Eye (tissue), 1 donor: ENCODE measurements around the gene STK17A.
"Not testable (repeated sequence)": the region's sequence is repeated elsewhere in the genome, so short reads cannot be mapped to it uniquely, and the experiment has no call there.

Experiments
- DNase-seq: peaks from one replicate; pipeline ENCODE4 v3.0.0-alpha.2; 2015

The STK17A gene

DNA sequence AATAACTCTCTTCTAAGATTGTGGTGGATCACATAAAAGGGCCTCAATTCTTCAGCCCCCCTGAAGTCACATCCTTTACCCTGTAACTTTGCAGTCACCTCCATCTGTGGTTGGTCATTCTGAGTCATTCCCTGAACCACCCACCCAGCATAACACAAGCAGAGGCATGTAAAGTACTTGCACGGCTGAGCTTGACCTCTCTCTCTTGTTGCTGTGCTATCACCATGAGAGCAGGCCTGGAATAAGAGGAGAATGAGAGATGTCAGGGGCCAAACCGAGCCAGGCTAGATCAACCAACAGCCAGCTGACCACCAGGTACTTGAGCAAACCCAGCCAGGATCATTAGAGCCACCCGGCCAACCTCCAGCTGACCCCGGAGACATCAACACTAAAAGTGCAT is 13.5 kb upstream of the STK17A start:
- no peak for DNase-seq

GRCh38 chr7:43570688-43571365 is 12.1 kb upstream of the STK17A start:
- no peak for DNase-seq

DNA sequence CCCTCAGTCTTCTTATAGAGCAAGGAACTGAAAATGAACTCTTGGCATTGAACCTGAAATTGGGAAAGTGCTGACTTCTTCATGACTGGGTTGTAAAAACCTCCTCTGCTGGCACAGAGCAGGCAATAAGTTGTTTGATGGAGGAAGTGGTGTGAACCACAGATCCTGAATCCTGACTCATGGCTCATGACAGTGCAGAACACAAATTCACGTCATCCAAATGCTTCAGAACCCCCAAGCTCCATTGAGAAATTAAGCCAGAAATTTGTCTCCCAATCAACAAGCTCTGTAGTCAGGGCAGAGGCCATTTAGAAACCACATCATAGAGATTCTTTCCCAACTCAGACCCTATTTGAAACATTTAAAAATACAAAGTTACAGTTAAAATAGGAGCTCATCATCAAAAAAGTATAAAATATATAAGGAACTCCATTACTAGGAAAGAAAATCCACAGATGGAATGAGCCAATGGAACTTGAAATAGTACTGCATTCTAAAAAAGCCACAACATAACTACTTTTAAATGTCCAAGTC is 10.3 kb upstream of the STK17A start:
- DNase-seq, result no peak

DNA sequence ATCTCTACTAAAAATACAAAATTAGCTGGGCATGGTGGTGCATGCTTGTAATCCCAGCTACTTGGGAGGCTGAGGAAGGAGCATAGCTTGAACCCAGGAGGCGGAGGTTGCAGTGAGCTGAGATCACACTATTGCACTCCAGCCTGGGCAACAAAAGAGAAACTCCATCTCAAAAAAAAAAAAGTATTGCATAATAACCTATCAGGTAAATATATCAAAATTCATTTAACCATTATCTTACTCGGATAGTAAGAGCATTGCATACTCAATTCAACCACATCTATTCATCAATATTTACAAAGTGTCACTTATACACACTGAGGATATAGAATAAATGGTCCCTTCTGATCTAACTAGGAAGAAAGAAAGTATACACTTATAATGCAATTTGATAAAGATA is 9.1 kb upstream of the STK17A start:
- DNase-seq, result not testable (repeated sequence)

DNA sequence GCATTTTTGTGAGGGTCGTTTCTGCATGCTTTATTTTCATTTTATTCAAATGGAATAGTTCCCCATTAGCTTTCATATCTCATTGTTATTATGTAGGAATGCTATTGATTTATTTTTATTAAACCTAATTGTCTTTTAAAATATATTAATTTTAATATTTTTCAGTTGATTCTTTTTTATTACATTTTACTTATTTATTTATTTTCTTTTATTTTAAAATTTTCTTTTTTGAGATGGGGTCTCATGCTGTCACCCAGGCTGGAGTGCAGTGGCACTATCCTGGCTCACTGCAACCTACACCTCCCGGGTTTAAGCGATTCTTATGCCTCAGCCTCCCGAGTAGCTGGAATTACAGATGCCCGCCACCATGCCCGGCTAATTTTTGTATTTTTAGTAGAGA is 7.4 kb upstream of the STK17A start:
- DNase-seq, result no peak

DNA sequence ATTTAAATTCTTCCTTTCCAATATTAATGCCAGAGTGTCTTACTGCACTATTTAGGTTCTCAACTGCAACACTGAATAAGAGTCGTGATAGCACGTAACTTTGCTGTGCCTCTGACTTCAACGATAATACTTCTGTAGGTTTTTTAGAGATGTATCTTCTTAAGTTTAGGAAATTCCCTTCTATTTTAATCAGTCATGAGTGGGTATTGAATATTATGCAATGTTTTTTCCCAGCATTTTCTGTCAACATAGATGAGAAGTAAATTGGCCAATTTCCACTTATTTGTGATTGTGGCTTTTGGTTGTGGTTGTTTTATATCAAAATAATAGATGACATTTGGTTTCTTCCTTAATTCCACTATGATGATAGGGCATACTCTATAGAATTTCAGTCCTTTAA is 6.7 kb upstream of the STK17A start:
- DNase-seq, result no peak

DNA sequence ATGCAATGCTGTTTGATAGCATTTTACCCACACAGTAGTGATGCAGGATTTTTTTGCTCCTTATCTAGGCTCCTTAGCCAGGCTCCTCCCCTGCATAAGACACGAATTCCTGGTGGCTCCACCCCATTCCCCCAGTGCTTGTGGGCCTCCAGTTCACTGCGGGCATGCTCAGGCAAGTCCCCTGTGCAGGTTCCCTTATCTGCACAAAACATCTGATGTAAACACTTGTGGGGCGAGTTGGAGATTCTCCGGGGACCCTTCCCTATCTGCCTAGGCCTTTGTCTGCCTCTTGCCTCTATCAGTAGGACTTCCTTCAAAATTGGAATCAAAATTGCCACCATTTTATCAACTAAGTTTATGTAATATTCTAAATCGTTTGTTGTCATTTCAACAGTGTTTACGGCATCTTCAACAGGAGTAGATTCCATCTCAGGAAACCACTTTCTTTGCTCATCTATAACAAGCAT is 5.4 kb upstream of the STK17A start:
- DNase-seq, result no peak

- peak; percentile 86 for DNase-seq
Observed at GRCh38 chr7:43583424-43584194, 701 bp downstream of the STK17A start.

GRCh38 chr7:43584195-43584586 is 1.3 kb downstream of the STK17A start:
- DNase-seq, result peak; percentile 41

- not testable (repeated sequence) for DNase-seq
Observed at GRCh38 chr7:43584733-43585132, 1.8 kb downstream of the STK17A start.

GRCh38 chr7:43585562-43585961 is 2.7 kb downstream of the STK17A start:
- DNase-seq, result no peak

- DNase-seq, result no peak
Observed at GRCh38 chr7:43586251-43586900, 3.5 kb downstream of the STK17A start.

- DNase-seq, result no peak
Observed at GRCh38 chr7:43588477-43589132, 5.7 kb downstream of the STK17A start.

DNA sequence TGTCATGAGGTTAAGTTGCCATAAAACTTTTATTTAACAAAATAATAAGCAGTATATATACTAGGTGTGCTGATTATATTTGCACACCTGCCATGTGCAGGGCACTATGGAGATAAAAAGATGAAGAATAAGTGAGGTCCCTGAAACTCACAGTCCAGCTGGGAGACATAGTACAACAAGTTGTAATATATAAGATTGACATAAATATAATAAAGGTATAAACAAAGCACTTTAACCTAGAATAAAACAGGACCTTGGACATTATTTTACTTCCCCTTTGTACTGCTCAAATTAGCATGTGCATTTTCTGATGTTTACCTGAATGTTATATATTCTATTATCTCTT is 6.2 kb downstream of the STK17A start:
- DNase-seq, result no peak

- no peak for DNase-seq
Observed at GRCh38 chr7:43589728-43590127, 6.8 kb downstream of the STK17A start.

DNA sequence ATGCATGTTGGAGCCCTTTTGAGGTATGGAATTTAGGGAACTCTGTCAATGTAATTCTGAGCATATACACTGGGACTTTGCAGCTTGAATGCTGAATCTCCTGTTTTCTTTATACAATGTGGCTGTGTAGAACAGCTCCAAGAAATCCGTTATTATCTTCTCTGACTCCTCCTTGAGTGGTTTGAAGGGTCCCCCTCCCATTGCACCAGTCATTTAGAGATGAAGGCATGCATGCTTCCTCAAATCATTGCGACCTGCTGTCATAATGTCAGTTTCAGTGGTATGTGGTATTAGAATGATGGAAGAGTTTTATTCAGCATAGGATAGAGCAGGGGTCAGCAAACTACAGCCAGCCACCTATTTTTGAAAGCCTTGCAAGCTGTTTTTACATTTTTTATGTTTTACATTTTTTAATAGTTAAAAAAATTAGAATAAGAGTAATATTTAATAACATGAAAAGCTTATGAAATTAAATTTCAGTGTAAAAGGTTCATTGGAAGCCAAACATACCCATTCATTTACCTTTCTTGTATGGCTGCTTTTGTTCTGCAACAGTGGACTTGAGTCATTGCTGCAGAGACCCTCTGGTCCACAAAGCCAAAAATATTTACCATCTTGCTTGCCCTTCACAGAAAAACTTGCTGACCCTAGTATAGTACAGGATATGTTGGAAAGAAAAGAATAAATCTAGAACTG is 8.1 kb downstream of the STK17A start:
- no peak for DNase-seq

- no peak for DNase-seq
Observed at GRCh38 chr7:43591558-43592180, 8.8 kb downstream of the STK17A start.

- no peak for DNase-seq
Observed at GRCh38 chr7:43592326-43592725, 9.4 kb downstream of the STK17A start.

DNA sequence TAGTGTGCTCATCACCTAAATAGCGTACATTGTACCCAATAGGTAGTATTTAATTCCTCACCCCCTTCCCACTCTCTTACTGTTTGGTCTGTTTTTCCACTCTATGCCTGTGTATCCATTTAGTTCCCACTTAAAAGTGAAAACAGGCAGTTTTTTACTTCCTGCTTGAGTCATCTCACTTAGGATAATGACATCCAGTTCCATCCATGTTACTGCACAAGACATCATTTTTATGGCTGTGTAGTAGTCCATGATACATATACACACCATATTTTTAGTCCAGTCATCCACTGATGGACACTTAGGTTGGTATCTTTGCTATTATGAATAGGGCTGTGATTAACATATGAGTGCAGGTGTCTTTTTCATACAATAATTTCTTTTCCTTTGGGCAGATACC is 10.1 kb downstream of the STK17A start:
- no peak for DNase-seq

DNA sequence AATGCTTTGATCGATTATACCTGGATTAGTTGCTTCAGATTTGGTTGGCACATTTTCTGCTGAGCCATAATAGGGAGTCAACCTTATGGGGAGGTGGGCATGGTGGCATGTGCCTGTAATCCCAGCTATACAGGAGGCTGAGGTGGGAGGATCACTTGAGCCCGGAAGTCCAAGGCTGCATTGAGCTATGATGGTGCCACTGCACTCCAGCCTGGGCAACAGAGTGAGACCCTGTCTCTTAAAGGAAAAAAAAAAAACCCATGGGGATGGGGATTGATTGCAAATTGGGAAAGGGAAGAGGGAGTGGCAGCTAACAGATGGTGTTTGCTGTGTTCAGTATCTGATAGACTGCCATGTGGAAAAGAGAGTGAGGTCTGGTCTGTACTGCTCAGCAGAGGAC is 11.1 kb downstream of the STK17A start:
- DNase-seq, result no peak

DNA sequence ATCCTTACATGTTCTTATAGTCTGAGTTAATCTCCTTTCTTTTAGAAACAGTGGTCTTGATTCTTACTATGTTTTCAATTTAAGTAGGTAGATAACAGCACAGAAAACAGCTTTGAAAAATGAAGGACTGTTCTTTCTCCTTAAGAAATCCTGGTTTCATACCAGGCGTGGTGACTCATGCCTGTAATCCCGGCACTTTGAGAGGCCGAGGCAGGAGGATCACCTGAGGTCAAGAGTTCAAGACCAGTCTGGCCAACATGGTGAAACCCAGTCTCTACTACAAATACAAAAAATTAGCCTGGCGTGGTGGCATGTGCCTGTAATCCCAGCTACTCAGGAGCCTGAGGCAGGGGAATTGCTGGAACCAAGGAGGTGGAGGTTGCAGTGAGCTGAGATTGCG is 13.5 kb downstream of the STK17A start:
- DNase-seq, result not testable (repeated sequence)

DNA sequence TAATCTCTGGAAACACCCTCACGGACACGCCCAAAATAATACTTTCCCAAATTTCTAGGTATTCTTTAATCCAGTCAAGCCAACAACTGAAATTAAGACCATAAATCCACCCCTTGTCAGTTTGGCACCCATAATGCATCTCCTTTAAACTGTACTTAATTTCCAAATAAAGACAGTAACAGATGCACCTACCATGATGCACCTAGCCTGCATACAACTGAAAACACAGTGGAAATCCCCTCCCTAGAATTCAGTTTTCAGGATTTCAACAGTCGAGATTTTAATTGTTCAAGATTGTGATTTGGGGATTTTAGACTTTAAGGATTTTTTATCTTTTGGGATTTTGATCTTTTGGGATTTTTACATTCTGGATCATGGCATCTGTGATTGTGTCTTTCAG is 17.1 kb downstream of the STK17A start:
- no peak for DNase-seq
